Common myeloid progenitor, CD34-positive (primary cell): ENCODE measurements around the gene L2HGDH.
A peak's percentile ranks its signal among the peaks of the same experiment; 100 is the strongest.

Experiments
- CTCF ChIA-PET: fragments of 350-600 bp; sonication (Branson Sonifier 250); formaldehyde crosslinking; loops from one replicate; lab custom pipeline; 2021; ENCODE audit warnings: antibody characterized with exemption; lab: Charles Lee
- POLR2A ChIA-PET: fragments of 350-600 bp; sonication (Branson Sonifier 250); formaldehyde crosslinking; loops from one replicate; lab custom pipeline; 2021; ENCODE audit warnings: antibody characterized with exemption; lab: Charles Lee
- DNase-seq, 3 donors: peaks; one replicate each; pipeline versions ENCODE4 v3.0.0 to v3.0.0-alpha.2; 2013
- H3K27ac ChIP-seq, 2 experiments: 1 replicate in 1 of 2; 2 replicates in 1 of 2; pipeline ENCODE4 v1.7.0; 2013; ENCODE audit warnings: inconsistent platforms in 2 of 2, low read length in 2 of 2, mild to moderate bottlenecking in 2 of 2, low read depth in 1 of 2, moderate library complexity in 1 of 2; ENCODE audit not compliant: severe bottlenecking in 2 of 2, insufficient read depth in 1 of 2, poor library complexity in 1 of 2
- H3K27me3 ChIP-seq, 5 experiments: replicated peaks in 2 of 5; 1 replicate in 3 of 5; 2 replicates in 2 of 5; pipeline versions ENCODE4 v1.6.1 to v1.7.0; 2013; ENCODE audit warnings: low read length in 4 of 5, mild to moderate bottlenecking in 2 of 5, moderate library complexity in 2 of 5, inconsistent platforms in 1 of 5; ENCODE audit not compliant: insufficient read depth in 5 of 5, control insufficient read depth in 4 of 5
- H3K36me3 ChIP-seq, 4 experiments: 1 replicate in 2 of 4; 2 replicates in 2 of 4; pipeline versions ENCODE4 v1.6.1 to v1.7.0; 2013; ENCODE audit warnings: low read length in 3 of 4, control low read depth in 1 of 4, mild to moderate bottlenecking in 1 of 4; ENCODE audit not compliant: control insufficient read depth in 4 of 4, insufficient read depth in 4 of 4
- H3K4me1 ChIP-seq, 4 experiments: 1 replicate in 3 of 4; 2 replicates in 1 of 4; pipeline versions ENCODE4 v1.6.1 to v1.7.1; 2013; ENCODE audit warnings: low read length in 3 of 4, mild to moderate bottlenecking in 3 of 4, control low read depth in 1 of 4, inconsistent platforms in 1 of 4, moderate library complexity in 1 of 4; ENCODE audit not compliant: control insufficient read depth in 4 of 4, insufficient read depth in 4 of 4; ENCODE audit errors: control extremely low read depth in 1 of 4
- H3K4me3 ChIP-seq, 7 experiments: 1 replicate in 4 of 7; 2 replicates in 3 of 7; pipeline versions ENCODE4 v1.5.1 to v1.7.0; 2013; ENCODE audit warnings: mild to moderate bottlenecking in 7 of 7, low read length in 6 of 7, moderate library complexity in 6 of 7, inconsistent platforms in 2 of 7, low read depth in 2 of 7, control low read depth in 1 of 7; ENCODE audit not compliant: insufficient read depth in 4 of 7, control insufficient read depth in 1 of 7; ENCODE audit errors: extremely low read depth in 1 of 7
- H3K9me3 ChIP-seq, 5 experiments: 1 replicate in 4 of 5; 2 replicates in 1 of 5; pipeline versions ENCODE4 v1.6.1 to v1.7.1; 2013; ENCODE audit warnings: low read length in 4 of 5, mild to moderate bottlenecking in 2 of 5, inconsistent platforms in 1 of 5, low read depth in 1 of 5, moderate library complexity in 1 of 5; ENCODE audit not compliant: control insufficient read depth in 4 of 5, insufficient read depth in 2 of 5; ENCODE audit errors: control extremely low read depth in 1 of 5
- WGBS: methylation state at CpG from one replicate; pipeline ENCODE4 v1.1.5; 2013; ENCODE audit not compliant: insufficient coverage; 5-methylcytosine and 5-hydroxymethylcytosine counted together

The L2HGDH gene

GRCh38 chr14:50340963-50341362 lies 28.9 kb upstream of the L2HGDH start:
- Histone ChIP-seq H3K27me3 (no peaks in the 10 kb centered on the region), H3K4me1 (peaks cover 10 to 22% (median 20%) of the 10 kb centered on the region in 4 experiments), H3K4me3 (no peak overlapping the region), H3K27ac (no peak overlapping the region), H3K36me3 (peaks cover 0 to 8% (median 1%) of the 10 kb centered on the region in 4 experiments), H3K9me3 (no peaks in the 10 kb centered on the region)
- WGBS, result 96% methylated on average over 7 of the region's 9 CpGs
- CTCF ChIA-PET, result interaction anchor here (0.5 to 3.9 kb wide), 6 partner anchors 13 to 431 kb away, joined by 3 to 16 read pairs (median 4); no protein-coding TSS in a partner anchor
- peak in 1 of 3 donors; percentile 24 for DNase-seq
- POLR2A ChIA-PET, result no interaction called here

- H3K4me1 ChIP-seq, result peaks cover 17 to 30% (median 28%) of the 10 kb centered on the region in 4 experiments
- ChIA-PET POLR2A (no interaction called here), CTCF (interaction anchor here (1.2 to 3.9 kb wide), 4 partner anchors 12 to 189 kb away, joined by 5 to 16 read pairs (median 10); no protein-coding TSS in a partner anchor)
- H3K27ac ChIP-seq, result no peak overlapping the region
- DNase-seq, result no peak
- H3K36me3 ChIP-seq, result peaks cover 0 to 8% (median 1%) of the 10 kb centered on the region in 4 experiments
- no peaks in the 10 kb centered on the region for H3K9me3 ChIP-seq
- no peaks in the 10 kb centered on the region for H3K27me3 ChIP-seq
- no peak overlapping the region for H3K4me3 ChIP-seq
- 65% methylated on average over 2 of the region's 5 CpGs for WGBS
Observed at GRCh38 chr14:50340045-50340444, 28.0 kb upstream of the L2HGDH start.

- no peak for DNase-seq
- Histone ChIP-seq H3K4me1 (peaks cover 17 to 36% (median 30%) of the 10 kb centered on the region in 4 experiments), H3K4me3 (no peak overlapping the region), H3K9me3 (no peaks in the 10 kb centered on the region), H3K36me3 (peaks cover 0 to 8% (median 1%) of the 10 kb centered on the region in 4 experiments), H3K27me3 (no peaks in the 10 kb centered on the region), H3K27ac (no peak overlapping the region)
- ChIA-PET CTCF (interaction anchor here (0.6 to 3.9 kb wide), 5 partner anchors 8 to 24 kb away, joined by 3 to 16 read pairs (median 5); no protein-coding TSS in a partner anchor), POLR2A (no interaction called here)
- 90% methylated on average over 1 of the region's 3 CpGs for WGBS
Observed at GRCh38 chr14:50339178-50339804, 27.3 kb upstream of the L2HGDH start.

DNA sequence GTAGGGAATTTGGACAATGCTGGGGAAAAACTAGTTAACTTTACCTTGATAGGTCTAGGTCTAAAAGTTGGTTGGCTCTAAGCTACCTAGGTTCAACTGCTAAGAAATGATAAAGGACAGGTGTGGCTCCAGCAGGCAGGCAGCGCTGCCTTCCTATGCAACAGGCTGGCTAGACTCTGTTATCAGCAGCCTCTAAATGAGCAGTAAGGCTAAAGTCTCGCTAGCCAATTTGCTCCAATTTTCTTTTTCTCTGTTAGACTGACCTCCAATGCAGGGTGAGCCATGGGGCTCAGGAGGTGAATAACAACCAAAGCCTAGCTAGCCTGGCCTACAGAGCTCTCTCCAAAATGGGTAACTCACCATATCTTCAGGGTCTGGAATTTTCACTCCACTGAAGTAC lies 26.6 kb upstream of the L2HGDH start:
- no peak overlapping the region for H3K27ac ChIP-seq
- H3K9me3 ChIP-seq, result no peaks in the 10 kb centered on the region
- peaks cover 17 to 37% (median 30%) of the 10 kb centered on the region in 4 experiments for H3K4me1 ChIP-seq
- no peak for DNase-seq
- no peaks in the 10 kb centered on the region for H3K27me3 ChIP-seq
- ChIA-PET POLR2A (no interaction called here), CTCF (interaction anchor here (0.7 to 3.9 kb wide), 3 partner anchors 10 to 18 kb away, joined by 3 to 16 read pairs (median 15); no protein-coding TSS in a partner anchor)
- peaks cover 0 to 8% (median 1%) of the 10 kb centered on the region in 4 experiments for H3K36me3 ChIP-seq
- WGBS, result 96% methylated on average over 2 of the region's 2 CpGs
- H3K4me3 ChIP-seq, result no peak overlapping the region

- peak overlapping the region in 6 of 7 experiments; percentile 13 to 62 (median 32) for H3K4me3 ChIP-seq
- 5% methylated on average over 7 of the region's 7 CpGs for WGBS
- H3K4me1 ChIP-seq, result peaks cover 13 to 24% (median 20%) of the 10 kb centered on the region in 4 experiments
- ChIA-PET CTCF (interaction anchor here (0.7 to 3.1 kb wide), 6 partner anchors 12 to 75 kb away, joined by 3 to 20 read pairs (median 3); no protein-coding TSS in a partner anchor), POLR2A (interaction anchor here (0.7 to 1.2 kb wide), 2 partner anchors 175 to 196 kb away, joined by 5 to 8 read pairs; partner anchors contain the start of gene MAP4K5)
- DNase-seq, result peak; percentile 38 to 85 (median 64)
- H3K36me3 ChIP-seq, result peaks cover 2 to 15% (median 8%) of the 10 kb centered on the region in 4 experiments
- H3K27me3 ChIP-seq, result no peaks in the 10 kb centered on the region
- peak overlapping the region in 1 of 2 experiments; percentile 75 for H3K27ac ChIP-seq
- H3K9me3 ChIP-seq, result no peaks in the 10 kb centered on the region
Observed at GRCh38 chr14:50335989-50336824, 24.2 kb upstream of the L2HGDH start.

- ChIA-PET CTCF (interaction anchor here (0.7 to 3.1 kb wide), 6 partner anchors 14 to 197 kb away, joined by 3 to 20 read pairs (median 3); partner anchors contain the start of gene MAP4K5), POLR2A (no interaction called here)
- H3K27me3 ChIP-seq, result no peaks in the 10 kb centered on the region
- peak in 1 of 3 donors; percentile 27 for DNase-seq
- 76% methylated on average over 6 of the region's 7 CpGs for WGBS
- no peaks in the 10 kb centered on the region for H3K9me3 ChIP-seq
- peaks cover 13 to 24% (median 20%) of the 10 kb centered on the region in 4 experiments for H3K4me1 ChIP-seq
- peak overlapping the region in 1 of 2 experiments; percentile 75 for H3K27ac ChIP-seq
- H3K4me3 ChIP-seq, result no peak overlapping the region
- H3K36me3 ChIP-seq, result peaks cover 3 to 15% (median 9%) of the 10 kb centered on the region in 4 experiments
Observed at GRCh38 chr14:50335389-50335788, 23.4 kb upstream of the L2HGDH start.
